Spleen (tissue), 11 donors: ENCODE data around the gene YTHDC1. TPM values are rescaled to one million over a fixed set of nuclear protein-coding genes. Genes with fewer than 3 reads are reported as not detected.
A peak's percentile ranks its signal among the peaks of the same experiment; 100 is the strongest.

ENCODE experiments used
- DNase-seq: peaks from one replicate; pipeline ENCODE4 v3.0.0-alpha.2; 2020
- H3K27ac ChIP-seq, 8 donors: fragments of 200-600 bp; sonication (generic) in 7 of 8; 1 replicate in 4 of 8; 2 replicates in 4 of 8; pipeline versions ENCODE4 v1.5.0 to v1.8.0; 2016 to 2021; ENCODE audit warnings: inconsistent platforms in 4 of 8, mild to moderate bottlenecking in 4 of 8, moderate library complexity in 1 of 8
- H3K27me3 ChIP-seq, 7 donors: fragments of 200-600 bp; sonication (generic) in 6 of 7; replicated peaks in 1 of 7; 1 replicate in 4 of 7; 2 replicates in 3 of 7; pipeline versions ENCODE4 v1.5.0 to v1.8.0; 2016 to 2021; ENCODE audit warnings: inconsistent platforms in 3 of 7, mild to moderate bottlenecking in 1 of 7
- H3K36me3 ChIP-seq, 6 donors: fragments of 200-600 bp; sonication (generic) in 5 of 6; 1 replicate in 4 of 6; 2 replicates in 2 of 6; pipeline versions ENCODE4 v1.5.0 to v1.8.0; 2016 to 2021; ENCODE audit warnings: inconsistent platforms in 2 of 6
- H3K4me1 ChIP-seq, 6 donors: fragments of 200-600 bp; sonication (generic) in 5 of 6; 1 replicate in 3 of 6; 2 replicates in 3 of 6; pipeline versions ENCODE4 v1.5.0 to v1.8.0; 2016 to 2021; ENCODE audit warnings: inconsistent platforms in 3 of 6
- H3K4me3 ChIP-seq, 8 donors: fragments of 200-600 bp; sonication (generic) in 7 of 8; 1 replicate in 4 of 8; 2 replicates in 4 of 8; pipeline versions ENCODE4 v1.5.0 to v1.8.0; 2016 to 2021; ENCODE audit warnings: inconsistent platforms in 4 of 8, mild to moderate bottlenecking in 4 of 8, moderate library complexity in 2 of 8
- H3K9me3 ChIP-seq, 8 donors: fragments of 200-600 bp; sonication (generic) in 7 of 8; 1 replicate in 4 of 8; 2 replicates in 4 of 8; pipeline versions ENCODE4 v1.5.0 to v1.8.0; 2016 to 2021; ENCODE audit warnings: inconsistent platforms in 4 of 8
- CTCF ChIP-seq, 11 experiments: fragments of 200-600 bp in 7 of 11; fragments of 450-650 bp in 4 of 11; sonication (generic) in 4 of 11; IDR thresholded peaks in 8 of 11; conservative IDR thresholded peaks in 3 of 11; 1 replicate in 7 of 11; 2 replicates in 4 of 11; pipeline versions ENCODE4 v1.4.0 to v1.8.0; 2016 to 2021; ENCODE audit warnings: antibody characterized with exemption in 11 of 11, inconsistent platforms in 4 of 11, mild to moderate bottlenecking in 1 of 11
- POLR2A ChIP-seq, 3 donors: fragments of 450-650 bp; IDR thresholded peaks; one replicate each; pipeline ENCODE4 v1.5.1; 2017; ENCODE audit warnings: antibody characterized with exemption in 3 of 3, mild to moderate bottlenecking in 1 of 3
- POLR2AphosphoS5 ChIP-seq, 3 donors: sonication (generic); formaldehyde crosslinking; IDR thresholded peaks; one replicate each; pipeline ENCODE4 v1.5.1; 2017; ENCODE audit warnings: antibody characterized with exemption in 3 of 3
- WGBS, 5 donors: extraction: QIAGEN DNeasy Blood & Tissue Kit in 3 of 5; methylation state at CpG; one replicate each; pipeline versions ENCODE4 v1.1.5 to v1.1.7; 2013 to 2018; 5-methylcytosine and 5-hydroxymethylcytosine counted together
- intact Hi-C: fragments of 100-400 bp; cut with DNase I; formaldehyde crosslinking; loops from one replicate; pipeline ENCODE4 v1.15.0; 2023; ENCODE audit warnings: low total_unique reads
- polyA plus RNA-seq, 3 donors: library from polyadenylated mRNA; stranded (reverse); fragments of 200-250 nt; gene quantifications; one replicate each; pipeline ENCODE4 v1.2.1, GENCODE V29; 2013
- total RNA-seq, 7 donors: library from RNA; depleted of rRNA in 3 of 7; stranded (reverse); fragments of >200 nt in 3 of 7; fragmentation: NEBNext Ultra II Directional in 4 of 7; extraction: Animal tissue kit (Norgen Biotek cat#: 25700) in 4 of 7; gene quantifications; one replicate each; pipeline versions ENCODE4 v1.1.0 to v1.2.1, GENCODE V29; 2016 to 2021
- donor health status: healthy with polysubstance abuse.
- donor health status: DM: no; HTN: no; CAD: no; lungs with moderate emphysema.
- donor health status: DM: no; HTN: no; CAD: no.
- donor health status: Bipolar disorder and iron deficiency.
- donor health status: healthy.
- donor health status: DM: no; HTN: no; CAD: no.
- donor health status: DM: yes; HTN: yes; CAD: no.

Gene YTHDC1
- total and polyA plus RNA-seq, 10 donors: 36.3 to 110 (median 88.5) TPM

- no peak for DNase-seq
- WGBS, 5 donors: 1 to 3% (median 2%) methylated on average over 4 of the region's 4 CpGs
- TF ChIP-seq CTCF (IDR thresholded peaks at IDR 0.05 in 8 of 11, conservative IDR thresholded peaks at IDR 0.05 in 3 of 11) (no peak), POLR2AphosphoS5 (IDR thresholded peaks at IDR 0.05) (no peak), POLR2A (IDR thresholded peaks at IDR 0.05) (no peak)
Measured at GRCh38 chr4:68348577-68348976, 1.3 kb downstream of the YTHDC1 start.

DNA sequence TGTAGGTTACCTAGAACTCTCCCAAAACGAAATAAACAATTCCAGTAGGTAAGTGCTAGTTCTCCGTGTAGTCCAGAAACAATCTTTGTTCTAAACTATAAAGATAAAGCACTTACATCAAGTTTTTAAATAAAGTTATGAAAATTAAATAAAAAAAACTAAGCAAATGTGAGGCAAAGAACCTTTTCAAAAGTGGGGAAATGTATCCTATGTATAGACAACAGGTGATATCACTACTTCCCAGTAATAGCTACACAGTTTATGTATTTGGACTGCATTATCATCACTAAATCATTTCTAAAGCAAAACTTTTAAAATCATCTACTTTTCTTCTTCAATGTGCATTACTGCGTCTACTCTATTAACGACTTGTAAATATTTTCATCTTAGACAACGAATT, 2.0 kb downstream of the YTHDC1 start:
- intact Hi-C loops: no loop called here
- no peaks in the 10 kb centered on the region for H3K27me3 ChIP-seq
- peaks cover 49 to 67% (median 61%) of the 10 kb centered on the region in 6 donors for H3K4me1 ChIP-seq
- no peak for DNase-seq
- peaks cover 0 to 5% (median 0%) of the 10 kb centered on the region in 6 donors for H3K36me3 ChIP-seq
- no peak for TF ChIP-seq CTCF (IDR thresholded peaks at IDR 0.05 in 8 of 11, conservative IDR thresholded peaks at IDR 0.05 in 3 of 11)
- no peak for TF ChIP-seq POLR2A (IDR thresholded peaks at IDR 0.05)
- no peak for TF ChIP-seq POLR2AphosphoS5 (IDR thresholded peaks at IDR 0.05)
- H3K27ac ChIP-seq: peak overlapping the region in 2 of 8 donors; percentile 95 to 96
- H3K9me3 ChIP-seq: no peaks in the 10 kb centered on the region
- peak overlapping the region in 7 of 8 donors; percentile 54 to 82 (median 70) for H3K4me3 ChIP-seq
- 21 to 24% (median 23%) methylated on average over 5 of the region's 5 CpGs for WGBS, 5 donors

More at GRCh38 chr4:68348577-68348976, 1.3 kb downstream of the YTHDC1 start:
- intact Hi-C loops: no loop called here
- peak overlapping the region in 7 of 8 donors; percentile 95 to 99 (median 98) for H3K27ac ChIP-seq
- peaks cover 0 to 5% (median 0%) of the 10 kb centered on the region in 6 donors for H3K36me3 ChIP-seq
- peak overlapping the region; percentile 54 to 82 (median 65) for H3K4me3 ChIP-seq
- no peaks in the 10 kb centered on the region for H3K9me3 ChIP-seq
- peaks cover 45 to 60% (median 53%) of the 10 kb centered on the region in 6 donors for H3K4me1 ChIP-seq
- H3K27me3 ChIP-seq: no peaks in the 10 kb centered on the region

GRCh38 chr4:68346461-68346860, 3.4 kb downstream of the YTHDC1 start:
- WGBS, 5 donors: 81 to 93% (median 90%) methylated on average over 3 of the region's 3 CpGs
- peak overlapping the region in 1 of 8 donors; percentile 82 for H3K4me3 ChIP-seq
- H3K27ac ChIP-seq: no peak overlapping the region
- TF ChIP-seq CTCF (IDR thresholded peaks at IDR 0.05 in 8 of 11, conservative IDR thresholded peaks at IDR 0.05 in 3 of 11) (no peak), POLR2AphosphoS5 (IDR thresholded peaks at IDR 0.05) (no peak), POLR2A (IDR thresholded peaks at IDR 0.05) (no peak)
- H3K4me1 ChIP-seq: peaks cover 63 to 81% (median 74%) of the 10 kb centered on the region in 6 donors
- H3K36me3 ChIP-seq: peaks cover 0 to 5% (median 0%) of the 10 kb centered on the region in 6 donors
- H3K9me3 ChIP-seq: no peaks in the 10 kb centered on the region
- H3K27me3 ChIP-seq: no peaks in the 10 kb centered on the region
- DNase-seq: no peak
- intact Hi-C loops: no loop called here

- H3K4me3 ChIP-seq: no peak overlapping the region
- peaks cover 0 to 5% (median 0%) of the 10 kb centered on the region in 6 donors for H3K36me3 ChIP-seq
- DNase-seq: no peak
- intact Hi-C loops: no loop called here
- peaks cover 79 to 92% (median 90%) of the 10 kb centered on the region in 6 donors for H3K4me1 ChIP-seq
- no peaks in the 10 kb centered on the region for H3K9me3 ChIP-seq
- 87 to 97% (median 96%) methylated on average over 5 of the region's 5 CpGs for WGBS, 5 donors
- TF ChIP-seq POLR2A (IDR thresholded peaks at IDR 0.05) (no peak), CTCF (IDR thresholded peaks at IDR 0.05 in 8 of 11, conservative IDR thresholded peaks at IDR 0.05 in 3 of 11) (no peak), POLR2AphosphoS5 (IDR thresholded peaks at IDR 0.05) (no peak)
- H3K27me3 ChIP-seq: no peaks in the 10 kb centered on the region
- H3K27ac ChIP-seq: no peak overlapping the region
Measured at GRCh38 chr4:68344785-68345184, 5.1 kb downstream of the YTHDC1 start.
